A549 (cell line): ENCODE data around the gene UBAC2. TPM values are rescaled to one million over a fixed set of nuclear protein-coding genes. Genes with fewer than 3 reads are reported as not detected.
A peak's percentile ranks its signal among the peaks of the same experiment; 100 is the strongest.

Experiments used
- ATAC-seq, 2 experiments: fragments of 200-7000 bp in 1 of 2; fragments of >200 bp in 1 of 2; cut with Nextera tagmentation in 1 of 2; cut with Tn5 transposase in 1 of 2; 3 replicates each; pipeline versions ENCODE4 v1.8.0 to v1.9.1; 2018 to 2020; ENCODE audit warnings: mild to moderate bottlenecking in 1 of 2, moderate library complexity in 1 of 2
- CTCF ChIA-PET: fragments of 300-600 bp; sonication (Branson Sonifier 250); formaldehyde crosslinking; extraction: SDS; loops from one replicate; lab custom pipeline; 2021; ENCODE audit warnings: antibody characterized with exemption, inconsistent platforms; lab: Yijun Ruan, JAX
- POLR2A ChIA-PET: fragments of 350-600 bp; formaldehyde crosslinking; extraction: SDS; loops from one replicate; lab custom pipeline; 2021; ENCODE audit warnings: antibody characterized with exemption, inconsistent platforms; lab: Yijun Ruan, JAX
- DNase-seq, 2 experiments: peaks; one replicate each; pipeline versions ENCODE4 v3.0.0 to v3.0.0-alpha.2; 2011 to 2016; ENCODE audit warnings: low read depth in 1 of 2, low spot score in 1 of 2
- FAIRE-seq: peaks from 2 replicates; lab custom pipeline; 2011; peaks lifted over from hg19 to GRCh38; lab: Jason Lieb, UNC
- H3K27ac ChIP-seq, 2 experiments: fragments of >200 bp; sonication (Bioruptor Twin); formaldehyde crosslinking; 3 replicates each; pipeline ENCODE4 v1.5.1; 2016 to 2017
- H3K4me1 ChIP-seq: fragments of >200 bp; sonication (Bioruptor Twin); formaldehyde crosslinking; 3 replicates; pipeline ENCODE4 v1.6.1; 2016
- H3K4me2 ChIP-seq: fragments of >200 bp; sonication (Bioruptor Twin); formaldehyde crosslinking; 3 replicates; pipeline ENCODE4 v1.6.1; 2016
- H3K4me3 ChIP-seq: fragments of >200 bp; sonication (Bioruptor Twin); formaldehyde crosslinking; 3 replicates; pipeline ENCODE4 v1.5.1; 2016
- H3K9me3 ChIP-seq: fragments of >200 bp; sonication (Bioruptor Twin); formaldehyde crosslinking; 3 replicates; pipeline ENCODE4 v1.6.1; 2016
- BHLHE40 ChIP-seq: IDR thresholded peaks from 2 replicates; pipeline ENCODE4 v1.6.1; 2012; ENCODE audit warnings: low read depth, low read length, inconsistent platforms
- CBX2 ChIP-seq: fragments of 200-600 bp; sonication (generic); IDR thresholded peaks from 2 replicates; pipeline ENCODE4 v1.6.1; 2016; ENCODE audit warnings: low read depth, mild to moderate bottlenecking, borderline replicate concordance
- CHD4 ChIP-seq: fragments of 200-600 bp; sonication (generic); IDR thresholded peaks from 2 replicates; pipeline ENCODE4 v1.6.1; 2016; ENCODE audit warnings: antibody characterized with exemption, mild to moderate bottlenecking, borderline replicate concordance
- EHF ChIP-seq: fragments of 250-450 bp; sonication (Bioruptor Pico); IDR thresholded peaks from 2 replicates; pipeline ENCODE4 v1.5.0; 2020; ENCODE audit warnings: mild to moderate bottlenecking
- EHMT2 ChIP-seq: fragments of 200-600 bp; sonication (generic); IDR thresholded peaks from 2 replicates; pipeline ENCODE4 v1.6.1; 2016; ENCODE audit warnings: antibody characterized with exemption, low read depth, mild to moderate bottlenecking, moderate library complexity
- EP300 ChIP-seq, 2 experiments: fragments of >200 bp; sonication (Bioruptor Twin); formaldehyde crosslinking; IDR thresholded peaks; 2 replicates in 1 of 2; 3 replicates in 1 of 2; pipeline ENCODE4 v1.6.1; 2016 to 2017
- FOXS1 ChIP-seq: fragments of 250-450 bp; sonication (Bioruptor Pico); IDR thresholded peaks from 2 replicates; pipeline ENCODE4 v1.5.0; 2020; ENCODE audit warnings: mild to moderate bottlenecking, moderate library complexity
- HDAC2 ChIP-seq: fragments of 200-600 bp; sonication (generic); IDR thresholded peaks from 2 replicates; pipeline ENCODE4 v1.6.1; 2016
- HOXA7 ChIP-seq: fragments of 250-450 bp; sonication (Bioruptor Pico); IDR thresholded peaks from 2 replicates; pipeline ENCODE4 v1.5.0; 2020; ENCODE audit warnings: mild to moderate bottlenecking, moderate library complexity
- HOXB13 ChIP-seq: fragments of 250-450 bp; sonication (Bioruptor Pico); IDR thresholded peaks from 2 replicates; pipeline ENCODE4 v1.5.0; 2020; ENCODE audit warnings: low read depth, mild to moderate bottlenecking, moderate library complexity
- HOXB5 ChIP-seq: fragments of 250-450 bp; sonication (Bioruptor Pico); IDR thresholded peaks from 2 replicates; pipeline ENCODE4 v1.5.0; 2020; ENCODE audit warnings: mild to moderate bottlenecking, moderate library complexity
- JUNB ChIP-seq: fragments of >200 bp; sonication (Bioruptor Twin); formaldehyde crosslinking; IDR thresholded peaks from 2 replicates; pipeline ENCODE4 v1.6.1; 2016
- KDM1A ChIP-seq: fragments of 200-600 bp; sonication (generic); IDR thresholded peaks from 2 replicates; pipeline ENCODE4 v1.6.1; 2016; ENCODE audit warnings: low read depth, mild to moderate bottlenecking
- NFE2L2 ChIP-seq: fragments of 150-350 bp; conservative IDR thresholded peaks from 2 replicates; pipeline ENCODE4 v1.6.1; 2014; ENCODE audit warnings: low read length
- NR3C1 ChIP-seq: fragments of >200 bp; sonication (Bioruptor Twin); formaldehyde crosslinking; IDR thresholded peaks from 3 replicates; pipeline ENCODE4 v1.6.1; 2017
- RAD21 ChIP-seq, 2 experiments: fragments of >200 bp in 1 of 2; sonication (Bioruptor Twin) in 1 of 2; formaldehyde crosslinking in 1 of 2; IDR thresholded peaks in 1 of 2; conservative IDR thresholded peaks in 1 of 2; 2 replicates in 1 of 2; 3 replicates in 1 of 2; pipeline ENCODE4 v1.6.1; 2012 to 2018; ENCODE audit warnings: inconsistent platforms in 1 of 2
- RNF2 ChIP-seq: fragments of 200-600 bp; sonication (generic); IDR thresholded peaks from 2 replicates; pipeline ENCODE4 v1.6.1; 2016; ENCODE audit warnings: low read depth, mild to moderate bottlenecking, antibody characterized with exemption, moderate library complexity, borderline replicate concordance
- TFCP2L1 ChIP-seq: fragments of 250-450 bp; sonication (Bioruptor Pico); IDR thresholded peaks from 2 replicates; pipeline ENCODE4 v1.5.0; 2021; ENCODE audit warnings: mild to moderate bottlenecking
- USF2 ChIP-seq: fragments of 450-650 bp; IDR thresholded peaks from 2 replicates; pipeline ENCODE4 v1.6.1; 2014; ENCODE audit warnings: antibody characterized with exemption
- WGBS: methylation state at CpG from one replicate; pipeline ENCODE4 v1.1.6; 2017; ENCODE audit errors: missing lambda C conversion rate; 5-methylcytosine and 5-hydroxymethylcytosine counted together
- polyA plus RNA-seq, 4 experiments: library from polyadenylated mRNA; depleted of rRNA in 3 of 4; stranded (reverse); fragments of >200 nt; fragmentation: RNase III in 1 of 4; extraction: RNeasy Plus Mini Kit Qiagen cat#74134 plus additional on column Dnase treatment in 1 of 4; gene quantifications; 2 replicates in 3 of 4; 3 replicates in 1 of 4; pipeline ENCODE4 v1.2.3, GENCODE V29; 2011 to 2017
- TF ChIP-seq, protein P1 (sequence below): fragments of 250-450 bp; sonication (Bioruptor Pico); IDR thresholded peaks from 2 replicates; pipeline ENCODE4 v1.5.0; 2021; ENCODE audit warnings: mild to moderate bottlenecking, moderate library complexity, borderline replicate concordance
- TF ChIP-seq, protein P2 (sequence below): fragments of >200 bp; sonication (Bioruptor Twin); formaldehyde crosslinking; IDR thresholded peaks from 3 replicates; pipeline ENCODE4 v1.5.1; 2016

Gene UBAC2
- polyA plus RNA-seq, 2 of the 4 experiments (the other 2 are of a cell fraction) = 61.6 to 103 TPM

- ChIA-PET CTCF (interaction anchor here (0.9 kb wide), 1 partner anchor 9 kb away, joined by 3 read pairs; no protein-coding TSS in a partner anchor), POLR2A (no interaction called here)
- TF ChIP-seq JUNB (no peak), TFCP2L1 (CRISPR knock-in tag) (no peak), RNF2 (no peak), NFE2L2 (no peak), BHLHE40 (no peak), HOXA7 (CRISPR knock-in tag) (no peak), EHF (CRISPR knock-in tag) (no peak), HDAC2 (no peak)
- peaks cover 34% of the 10 kb centered on the region for H3K4me1 ChIP-seq
- H3K4me2 ChIP-seq = no peak overlapping the region
- H3K9me3 ChIP-seq = no peaks in the 10 kb centered on the region
- no peak for ATAC-seq
- no peak overlapping the region for H3K27ac ChIP-seq
- no peak overlapping the region for H3K4me3 ChIP-seq
- no peak for FAIRE-seq
- 97% methylated on average over 8 of the region's 8 CpGs for WGBS
- no peak for DNase-seq
These were observed 104.9 kb downstream of the UBAC2 start for GRCh38 chr13:99305566-99305965.

GRCh38 chr13:99307247-99307646 lies 106.6 kb downstream of the UBAC2 start, which contains the start of gene GPR183:
GPR183 (minus strand) TSS chr13:99307399; CDS start chr13:99296145, 11,254 bp downstream.
- ChIA-PET POLR2A (no interaction called here), CTCF (no interaction called here)
- DNase-seq (no peak), ATAC-seq (peak in 1 of 2 experiments; percentile 35; a peak in 1 of 6 replicates), FAIRE-seq (no peak)
- Histone ChIP-seq H3K4me3 (no peak within 1 kb of the TSS), H3K27ac (no peak within 1 kb of the TSS), H3K4me2 (peak within 1 kb of the TSS; percentile 24), H3K4me1 (peaks cover 37% of the 10 kb centered on the region), H3K9me3 (no peaks in the 10 kb centered on the region)
- 43% methylated on average over 4 of the region's 4 CpGs for WGBS
- TF ChIP-seq HOXB13 (CRISPR knock-in tag) = no peak
- TF ChIP-seq HOXB5 (CRISPR knock-in tag) = no peak
- TF ChIP-seq, protein P1, sequence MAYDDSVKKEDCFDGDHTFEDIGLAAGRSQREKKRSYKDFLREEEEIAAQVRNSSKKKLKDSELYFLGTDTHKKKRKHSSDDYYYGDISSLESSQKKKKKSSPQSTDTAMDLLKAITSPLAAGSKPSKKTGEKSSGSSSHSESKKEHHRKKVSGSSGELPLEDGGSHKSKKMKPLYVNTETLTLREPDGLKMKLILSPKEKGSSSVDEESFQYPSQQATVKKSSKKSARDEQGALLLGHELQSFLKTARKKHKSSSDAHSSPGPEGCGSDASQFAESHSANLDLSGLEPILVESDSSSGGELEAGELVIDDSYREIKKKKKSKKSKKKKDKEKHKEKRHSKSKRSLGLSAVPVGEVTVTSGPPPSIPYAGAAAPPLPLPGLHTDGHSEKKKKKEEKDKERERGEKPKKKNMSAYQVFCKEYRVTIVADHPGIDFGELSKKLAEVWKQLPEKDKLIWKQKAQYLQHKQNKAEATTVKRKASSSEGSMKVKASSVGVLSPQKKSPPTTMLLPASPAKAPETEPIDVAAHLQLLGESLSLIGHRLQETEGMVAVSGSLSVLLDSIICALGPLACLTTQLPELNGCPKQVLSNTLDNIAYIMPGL = no peak
- TF ChIP-seq CHD4 = no peak
- no peak for TF ChIP-seq EP300 (IDR thresholded peaks at IDR 0.05)
- TF ChIP-seq NR3C1 = no peak
- no peak for TF ChIP-seq JUNB
- no peak for TF ChIP-seq FOXS1 (CRISPR knock-in tag)
- TF ChIP-seq EHMT2 = no peak
- no peak for TF ChIP-seq CBX2
- no peak for TF ChIP-seq EHF (CRISPR knock-in tag)
- no peak for TF ChIP-seq USF2
- TF ChIP-seq, protein P2, sequence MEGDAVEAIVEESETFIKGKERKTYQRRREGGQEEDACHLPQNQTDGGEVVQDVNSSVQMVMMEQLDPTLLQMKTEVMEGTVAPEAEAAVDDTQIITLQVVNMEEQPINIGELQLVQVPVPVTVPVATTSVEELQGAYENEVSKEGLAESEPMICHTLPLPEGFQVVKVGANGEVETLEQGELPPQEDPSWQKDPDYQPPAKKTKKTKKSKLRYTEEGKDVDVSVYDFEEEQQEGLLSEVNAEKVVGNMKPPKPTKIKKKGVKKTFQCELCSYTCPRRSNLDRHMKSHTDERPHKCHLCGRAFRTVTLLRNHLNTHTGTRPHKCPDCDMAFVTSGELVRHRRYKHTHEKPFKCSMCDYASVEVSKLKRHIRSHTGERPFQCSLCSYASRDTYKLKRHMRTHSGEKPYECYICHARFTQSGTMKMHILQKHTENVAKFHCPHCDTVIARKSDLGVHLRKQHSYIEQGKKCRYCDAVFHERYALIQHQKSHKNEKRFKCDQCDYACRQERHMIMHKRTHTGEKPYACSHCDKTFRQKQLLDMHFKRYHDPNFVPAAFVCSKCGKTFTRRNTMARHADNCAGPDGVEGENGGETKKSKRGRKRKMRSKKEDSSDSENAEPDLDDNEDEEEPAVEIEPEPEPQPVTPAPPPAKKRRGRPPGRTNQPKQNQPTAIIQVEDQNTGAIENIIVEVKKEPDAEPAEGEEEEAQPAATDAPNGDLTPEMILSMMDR = no peak
- no peak for TF ChIP-seq KDM1A
- TF ChIP-seq RAD21 (conservative IDR thresholded peaks at IDR 0.05 in 1 of 2, IDR thresholded peaks at IDR 0.05 in 1 of 2) = no peak
